Embryonic facial prominence (tissue), 1 donor: ENCODE results near the gene NSRP1.
"Not testable (repeated sequence)": the region's sequence is repeated elsewhere in the genome, so short reads cannot be mapped to it uniquely, and the experiment has no call there.

ENCODE experiments used
- DNase-seq: peaks from one replicate; pipeline ENCODE4 v3.0.0-alpha.2; 2016; ENCODE audit errors: extremely low spot score

The NSRP1 gene

GRCh38 chr17:30124273-30124796, 7.7 kb downstream of the NSRP1 start:
- DNase-seq = no peak

- no peak for DNase-seq
Observed at GRCh38 chr17:30130121-30130520, 13.5 kb downstream of the NSRP1 start.

- no peak for DNase-seq
Observed at GRCh38 chr17:30132615-30133014, 16.0 kb downstream of the NSRP1 start.

- DNase-seq = no peak
Observed at GRCh38 chr17:30133197-30133596, 16.6 kb downstream of the NSRP1 start.

GRCh38 chr17:30134551-30134950, 17.9 kb downstream of the NSRP1 start:
- DNase-seq = no peak

GRCh38 chr17:30137158-30137557, 20.5 kb downstream of the NSRP1 start:
- DNase-seq = no peak

GRCh38 chr17:30147860-30148259, 31.2 kb downstream of the NSRP1 start:
- not testable (repeated sequence) for DNase-seq

GRCh38 chr17:30148376-30148775, 31.8 kb downstream of the NSRP1 start:
- DNase-seq = no peak

GRCh38 chr17:30151471-30151870, 34.9 kb downstream of the NSRP1 start:
- DNase-seq = no peak

- no peak for DNase-seq
Observed at GRCh38 chr17:30153463-30153862, 36.8 kb downstream of the NSRP1 start.

- no peak for DNase-seq
Observed at GRCh38 chr17:30155389-30155788, 38.8 kb downstream of the NSRP1 start.

GRCh38 chr17:30158896-30159625, 42.4 kb downstream of the NSRP1 start:
- DNase-seq = no peak

GRCh38 chr17:30160419-30161172, 44.0 kb downstream of the NSRP1 start:
- no peak for DNase-seq

- no peak for DNase-seq
Observed at GRCh38 chr17:30161601-30162000, 45.0 kb downstream of the NSRP1 start.

- DNase-seq = no peak
Observed at GRCh38 chr17:30164531-30164930, 47.9 kb downstream of the NSRP1 start.

GRCh38 chr17:30165147-30165546, 48.5 kb downstream of the NSRP1 start:
- no peak for DNase-seq

- DNase-seq = no peak
Observed at GRCh38 chr17:30165960-30166359, 49.3 kb downstream of the NSRP1 start.

- no peak for DNase-seq
Observed at GRCh38 chr17:30170415-30170987, 53.9 kb downstream of the NSRP1 start.

- DNase-seq = no peak
Observed at GRCh38 chr17:30172560-30172959, 55.9 kb downstream of the NSRP1 start.

- no peak for DNase-seq
Observed at GRCh38 chr17:30173649-30174048, 57.0 kb downstream of the NSRP1 start.

- DNase-seq = no peak
Observed at GRCh38 chr17:30174556-30174955, 57.9 kb downstream of the NSRP1 start.

- DNase-seq = no peak
Observed at GRCh38 chr17:30176855-30177254, 60.2 kb downstream of the NSRP1 start.

- DNase-seq = no peak
Observed at GRCh38 chr17:30186761-30187160, 70.1 kb downstream of the NSRP1 start.
